H1 (cell line): ENCODE measurements around the gene FMO4.

ENCODE experiments used
- ASH2L ChIP-seq: fragments of 200-600, 300-600 bp; sonication (generic); IDR thresholded peaks from one replicate; pipeline ENCODE4 v1.7.1; 2017; ENCODE audit warnings: low read length
- CEBPB ChIP-seq: IDR thresholded peaks from 2 replicates; pipeline ENCODE4 v1.6.1; 2012; ENCODE audit warnings: low read depth, low read length
- CHD2 ChIP-seq: IDR thresholded peaks from 2 replicates; pipeline ENCODE4 v1.6.1; 2012; ENCODE audit warnings: low read length, improper control_type of control experiment
- CTBP2 ChIP-seq: IDR thresholded peaks from 2 replicates; pipeline ENCODE4 v1.7.0; 2011; ENCODE audit warnings: borderline replicate concordance, mild to moderate bottlenecking, moderate library complexity, mixed read lengths, low read length; ENCODE audit not compliant: insufficient read depth, insufficient read length
- CTCF ChIP-seq, 3 experiments: IDR thresholded peaks; 1 replicate in 2 of 3; 2 replicates in 1 of 3; pipeline versions ENCODE4 v1.5.1 to v1.6.1; 2011; ENCODE audit warnings: low read length in 3 of 3, mild to moderate bottlenecking in 3 of 3, inconsistent platforms in 2 of 3, low read depth in 1 of 3, moderate library complexity in 1 of 3; ENCODE audit not compliant: insufficient read depth in 1 of 3; ENCODE audit errors: control extremely low read depth in 1 of 3
- JUN ChIP-seq: IDR thresholded peaks from 2 replicates; pipeline ENCODE4 v1.6.1; 2011; ENCODE audit warnings: low read depth, mild to moderate bottlenecking, improper control_type of control experiment, low read length
- PHF8 ChIP-seq: fragments of 200-600 bp; sonication (generic); conservative IDR thresholded peaks from 2 replicates; pipeline ENCODE4 v1.7.1; 2012; ENCODE audit warnings: low read depth, mild to moderate bottlenecking, inconsistent platforms, low read length, moderate library complexity
- POLR2AphosphoS5 ChIP-seq: IDR thresholded peaks from 2 replicates; pipeline ENCODE4 v1.6.1; 2011; ENCODE audit warnings: low read depth, low read length
- RFX5 ChIP-seq: IDR thresholded peaks from 2 replicates; pipeline ENCODE4 v1.6.1; 2011; ENCODE audit warnings: low read depth, low read length, improper control_type of control experiment, borderline replicate concordance
- RNF2 ChIP-seq: fragments of 200-900, 300-1000 bp; sonication (generic); IDR thresholded peaks from 2 replicates; pipeline ENCODE4 v1.7.1; 2016; ENCODE audit warnings: borderline replicate concordance, low read depth, mild to moderate bottlenecking, antibody characterized with exemption, low read length; ENCODE audit not compliant: poor library complexity, severe bottlenecking; ENCODE audit errors: missing control alignments
- TAF1 ChIP-seq: IDR thresholded peaks from 2 replicates; pipeline ENCODE4 v1.6.1; 2011; ENCODE audit warnings: mild to moderate bottlenecking, low read depth, low read length
- YY1 ChIP-seq: IDR thresholded peaks from 2 replicates; pipeline ENCODE4 v1.6.1; 2011; ENCODE audit warnings: low read depth, mild to moderate bottlenecking, low read length

- TF ChIP-seq CTCF (IDR thresholded peaks at IDR 0.05; ENCODE audit: control extremely low read depth in 1 of 3, insufficient read depth in 1 of 3, low read depth in 1 of 3, low read length in 3 of 3) (no peak), PHF8 (no peak), YY1 (no peak), CHD2 (no peak), RFX5 (no peak), ASH2L (no peak), CEBPB (no peak), CTBP2 (no peak), POLR2AphosphoS5 (no peak), TAF1 (no peak), RNF2 (no peak), JUN (no peak)
Observed at GRCh38 chr1:171267391-171267790, 46.6 kb upstream of the FMO4 start.
